DMS153 (cell line): Measurements from ENCODE around the gene SLC39A1.

Experiments
- DNase-seq: peaks from one replicate; lab custom pipeline; 2025; lab: John Stamatoyannopoulos, UW

The SLC39A1 gene

GRCh38 chr1:153953859-153954365, 9.4 kb downstream of the SLC39A1 start:
- no peak for DNase-seq

- no peak for DNase-seq
Measured at GRCh38 chr1:153951801-153952200, 11.5 kb downstream of the SLC39A1 start.

GRCh38 chr1:153951183-153951582, 12.2 kb downstream of the SLC39A1 start:
- DNase-seq: no peak

- peak; percentile 57 for DNase-seq
Measured at GRCh38 chr1:153946622-153947241, 16.6 kb downstream of the SLC39A1 start, which contains the start of gene DENND4B. Gene DENND4B, minus strand, starts transcription at chr1:153946718. Its CDS starts 2,344 bp downstream, at chr1:153944374.

- DNase-seq: peak; percentile 36
Measured at GRCh38 chr1:153945795-153946621, 17.3 kb downstream of the SLC39A1 start.

- DNase-seq: no peak
Measured at GRCh38 chr1:153945131-153945794, 18.1 kb downstream of the SLC39A1 start.

GRCh38 chr1:153944827-153945117, 18.6 kb downstream of the SLC39A1 start:
- DNase-seq: no peak

- no peak for DNase-seq
Measured at GRCh38 chr1:153944005-153944826, 19.1 kb downstream of the SLC39A1 start.

- no peak for DNase-seq
Measured at GRCh38 chr1:153942766-153943549, 20.4 kb downstream of the SLC39A1 start.

- DNase-seq: no peak
Measured at GRCh38 chr1:153941826-153942725, 21.3 kb downstream of the SLC39A1 start.

GRCh38 chr1:153940756-153941155, 22.6 kb downstream of the SLC39A1 start:
- DNase-seq: no peak

- DNase-seq: no peak
Measured at GRCh38 chr1:153939476-153939875, 23.9 kb downstream of the SLC39A1 start.

- DNase-seq: no peak
Measured at GRCh38 chr1:153938996-153939395, 24.3 kb downstream of the SLC39A1 start.

- no peak for DNase-seq
Measured at GRCh38 chr1:153937331-153937730, 26.0 kb downstream of the SLC39A1 start.

- DNase-seq: no peak
Measured at GRCh38 chr1:153936011-153936802, 27.1 kb downstream of the SLC39A1 start.

- DNase-seq: no peak
Measured at GRCh38 chr1:153934746-153935145, 28.6 kb downstream of the SLC39A1 start.

GRCh38 chr1:153933955-153934354, 29.4 kb downstream of the SLC39A1 start:
- no peak for DNase-seq

GRCh38 chr1:153933430-153933829, 29.9 kb downstream of the SLC39A1 start:
- DNase-seq: no peak
